HCT116 (cell line): ENCODE data around the gene SEL1L2. TPM values are rescaled to one million over a fixed set of nuclear protein-coding genes. Genes with fewer than 3 reads are reported as not detected.

Source experiments
- ATAC-seq: fragments of 200-7000 bp; cut with Tn5 transposase; 2 replicates; pipeline ENCODE4 v1.9.1; 2020; ENCODE audit warnings: mild to moderate bottlenecking, moderate library complexity
- BruUV-seq: library from RNA; stranded (reverse); fragments of 400-500 nt; replicated peaks from 2 replicates; lab custom pipeline; 2021; lab: Mats Ljungman, UMichigan
- CTCF ChIA-PET: fragments of 300-600 bp; sonication (Branson Sonifier 250); formaldehyde crosslinking; loops from one replicate; lab custom pipeline; 2021; ENCODE audit warnings: antibody characterized with exemption; lab: Charles Lee
- POLR2A ChIA-PET: fragments of 300-600, 350-600 bp; sonication (Branson Sonifier 250); formaldehyde crosslinking; loops from one replicate; lab custom pipeline; 2021; ENCODE audit warnings: antibody characterized with exemption; lab: Charles Lee
- RAD21 ChIA-PET, 2 experiments: fragments of 300-600 bp; sonication (Branson Sonifier 250); formaldehyde crosslinking; loops; one replicate each; lab custom pipeline; 2023; ENCODE audit warnings: low total read pairs in 2 of 2; ENCODE audit not compliant: uncharacterized antibody in 2 of 2, unreplicated experiment in 2 of 2, low non-redundant PET in 1 of 2; lab: Charles Lee
- DNase-seq: peaks from one replicate; pipeline ENCODE4 v3.0.0-alpha.2; 2010; ENCODE audit warnings: low read depth, low spot score
- H2AFZ ChIP-seq: fragments of 200-600 bp; shearing (Covaris generic), sonication (generic); 2 replicates; pipeline ENCODE4 v1.6.1; 2017; ENCODE audit warnings: low read depth, mixed run types, mixed read lengths, antibody characterized with exemption, low read length; ENCODE audit not compliant: poor library complexity, severe bottlenecking
- H3K27ac ChIP-seq: 2 replicates; pipeline ENCODE4 v1.5.1; 2012; ENCODE audit warnings: low read depth, low read length
- H3K27me3 ChIP-seq: fragments of 200-600 bp; sonication (generic); 2 replicates; pipeline ENCODE4 v1.6.1; 2016; ENCODE audit warnings: mixed run types, low read length, mixed read lengths; ENCODE audit not compliant: insufficient read depth
- H3K36me3 ChIP-seq, 2 experiments: fragments of 200-500 bp in 1 of 2; fragments of 200-600 bp in 1 of 2; sonication (Bioruptor generic) in 1 of 2; sonication (generic) in 1 of 2; 2 replicates each; pipeline versions ENCODE4 v1.5.1 to v1.6.1; 2014 to 2016; ENCODE audit warnings: low read length in 2 of 2, inconsistent platforms in 1 of 2, mixed read lengths in 1 of 2, mixed run types in 1 of 2; ENCODE audit not compliant: insufficient read depth in 2 of 2, control insufficient read depth in 1 of 2
- H3K4me1 ChIP-seq, 2 experiments: fragments of 200-600 bp in 1 of 2; sonication (generic) in 1 of 2; 2 replicates each; pipeline versions ENCODE4 v1.5.1 to v1.6.1; 2012 to 2017; ENCODE audit warnings: low read length in 2 of 2, inconsistent platforms in 1 of 2, mild to moderate bottlenecking in 1 of 2, mixed read lengths in 1 of 2, mixed run types in 1 of 2, moderate library complexity in 1 of 2; ENCODE audit not compliant: insufficient read depth in 2 of 2, control insufficient read depth in 1 of 2
- H3K4me2 ChIP-seq: fragments of 200-600 bp; sonication (generic); 2 replicates; pipeline ENCODE4 v1.6.1; 2017; ENCODE audit warnings: mixed run types, low read length, mixed read lengths
- H3K4me3 ChIP-seq, 2 experiments: fragments of 200-600 bp in 1 of 2; sonication (generic) in 1 of 2; replicated peaks in 1 of 2; 2 replicates each; pipeline ENCODE4 v1.5.1; 2011 to 2016; ENCODE audit warnings: low read length in 2 of 2, control low read depth in 1 of 2, low read depth in 1 of 2, mild to moderate bottlenecking in 1 of 2, mixed read lengths in 1 of 2, mixed run types in 1 of 2
- H3K79me2 ChIP-seq: fragments of 200-600 bp; sonication (generic); 2 replicates; pipeline ENCODE4 v1.6.1; 2017; ENCODE audit warnings: mild to moderate bottlenecking, mixed run types, low read length, moderate library complexity, mixed read lengths; ENCODE audit not compliant: insufficient read depth
- H3K9ac ChIP-seq: fragments of 200-600 bp; sonication (generic); 2 replicates; pipeline ENCODE4 v1.6.1; 2016; ENCODE audit warnings: low read length, mixed read lengths
- H3K9me2 ChIP-seq: fragments of 200-600 bp; sonication (generic), shearing (Covaris generic); 2 replicates; pipeline ENCODE4 v1.6.1; 2017; ENCODE audit warnings: mixed run types, mild to moderate bottlenecking, moderate library complexity; ENCODE audit not compliant: insufficient read depth
- H3K9me3 ChIP-seq, 2 experiments: fragments of 200-500 bp in 1 of 2; fragments of 200-600 bp in 1 of 2; sonication (Bioruptor generic) in 1 of 2; sonication (generic) in 1 of 2; 2 replicates each; pipeline ENCODE4 v1.6.1; 2014 to 2017; ENCODE audit warnings: low read length in 2 of 2, mixed read lengths in 2 of 2, inconsistent platforms in 1 of 2, low read depth in 1 of 2, mild to moderate bottlenecking in 1 of 2, mixed run types in 1 of 2, moderate library complexity in 1 of 2; ENCODE audit not compliant: control insufficient read depth in 1 of 2, insufficient read depth in 1 of 2
- H4K20me1 ChIP-seq: fragments of 200-600 bp; sonication (generic), shearing (Covaris generic); 2 replicates; pipeline ENCODE4 v1.6.1; 2017; ENCODE audit warnings: mixed run types, mild to moderate bottlenecking, moderate library complexity; ENCODE audit not compliant: insufficient read depth
- CEBPB ChIP-seq: IDR thresholded peaks from 2 replicates; pipeline ENCODE4 v1.6.1; 2012; ENCODE audit warnings: low read depth
- EGR1 ChIP-seq: IDR thresholded peaks from 2 replicates; pipeline ENCODE4 v1.6.1; 2012; ENCODE audit warnings: low read depth
- ELF1 ChIP-seq: IDR thresholded peaks from 2 replicates; pipeline ENCODE4 v1.6.1; 2012; ENCODE audit warnings: low read depth, borderline replicate concordance
- EZH2 ChIP-seq: fragments of 200-600 bp; sonication (generic); IDR thresholded peaks from 2 replicates; pipeline ENCODE4 v1.6.1; 2017; ENCODE audit warnings: antibody characterized with exemption, mixed run types
- EZH2phosphoT487 ChIP-seq: fragments of 200-600 bp; IDR thresholded peaks from 2 replicates; pipeline ENCODE4 v1.6.1; 2018; ENCODE audit warnings: antibody characterized with exemption, borderline replicate concordance
- FOSL1 ChIP-seq: IDR thresholded peaks from 2 replicates; pipeline ENCODE4 v1.6.1; 2012; ENCODE audit warnings: low read depth
- JUND ChIP-seq: IDR thresholded peaks from 2 replicates; pipeline ENCODE4 v1.6.1; 2012
- POLR2A ChIP-seq: IDR thresholded peaks from 2 replicates; pipeline ENCODE4 v1.7.0; 2011; ENCODE audit warnings: borderline replicate concordance; ENCODE audit not compliant: insufficient read depth, insufficient read length; ENCODE audit errors: extremely low read depth
- POLR2AphosphoS5 ChIP-seq: IDR thresholded peaks from 2 replicates; pipeline ENCODE4 v1.6.1; 2011; ENCODE audit warnings: mild to moderate bottlenecking, low read depth, low read length, moderate library complexity
- RAD21 ChIP-seq: IDR thresholded peaks from 2 replicates; pipeline ENCODE4 v1.6.1; 2012; ENCODE audit warnings: low read depth, mild to moderate bottlenecking
- SIN3A ChIP-seq: IDR thresholded peaks from 2 replicates; pipeline ENCODE4 v1.6.1; 2012; ENCODE audit warnings: low read depth
- YY1 ChIP-seq: IDR thresholded peaks from 2 replicates; pipeline ENCODE4 v1.6.1; 2011; ENCODE audit warnings: low read length, low read depth, moderate library complexity, mild to moderate bottlenecking; ENCODE audit not compliant: insufficient replicate concordance; ENCODE audit errors: extremely low read depth
- ZNF274 ChIP-seq: fragments of 200-500 bp; sonication (Bioruptor generic); IDR thresholded peaks from 2 replicates; pipeline ENCODE4 v1.6.1; 2014; ENCODE audit warnings: mild to moderate bottlenecking, low read depth, low read length, inconsistent platforms
- intact Hi-C: fragments of 100-400 bp; cut with micrococcal nuclease; formaldehyde crosslinking; loops from 2 replicates; pipeline ENCODE4 v1.10.0; 2022
- total RNA-seq: library from RNA; stranded (reverse); gene quantifications from one replicate; pipeline ENCODE4 v1.2.1, GENCODE V29; 2021; ENCODE audit not compliant: unreplicated experiment
- TF ChIP-seq, protein P1 (sequence below): IDR thresholded peaks from 2 replicates; pipeline ENCODE4 v1.6.1; 2012; ENCODE audit warnings: low read depth
- TF ChIP-seq, protein P2 (sequence below): IDR thresholded peaks from 2 replicates; pipeline ENCODE4 v1.6.1; 2012
- TF ChIP-seq, protein P3 (sequence below), 3 experiments: fragments of 200-600 bp in 1 of 3; sonication (generic) in 1 of 3; IDR thresholded peaks in 2 of 3; conservative IDR thresholded peaks in 1 of 3; 2 replicates each; pipeline ENCODE4 v1.5.1; 2012 to 2017; ENCODE audit warnings: low read depth in 2 of 3, low read length in 2 of 3, antibody characterized with exemption in 1 of 3, borderline replicate concordance in 1 of 3, control low read depth in 1 of 3, mild to moderate bottlenecking in 1 of 3, mixed read lengths in 1 of 3, mixed run types in 1 of 3, moderate library complexity in 1 of 3; ENCODE audit not compliant: insufficient read depth in 1 of 3
- TF ChIP-seq, protein P4 (sequence below): IDR thresholded peaks from 2 replicates; pipeline ENCODE4 v1.6.1; 2012

Gene SEL1L2
- total RNA-seq, 1 experiment from 2014 or later, result not detected

DNA sequence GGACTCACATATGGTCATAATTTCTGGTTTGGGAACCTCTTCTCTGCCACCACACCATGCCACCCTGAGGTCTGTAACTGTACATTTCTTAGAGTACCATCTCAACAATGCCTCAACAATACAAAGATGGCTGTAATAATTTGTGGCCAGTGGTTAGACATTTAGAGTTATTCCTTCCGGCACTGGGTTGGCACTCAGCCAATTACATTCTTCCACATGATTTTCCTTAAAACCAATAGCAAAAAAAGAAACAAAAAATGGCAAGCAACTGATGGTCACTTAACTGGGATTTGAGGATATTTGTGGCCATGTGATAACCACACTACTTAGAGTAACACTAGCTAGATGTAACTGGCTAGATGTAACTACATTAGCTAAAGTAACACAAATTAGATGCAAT is 79.9 kb downstream of the SEL1L2 start:
- DNase-seq (no peak), ATAC-seq (no peak)
- RAD21 ChIA-PET, result no interaction called here
- H3K27me3 ChIP-seq, result no peaks in the 10 kb centered on the region
- no peaks in the 10 kb centered on the region for H3K9me3 ChIP-seq
- no peak for TF ChIP-seq CEBPB
- TF ChIP-seq, protein P1, sequence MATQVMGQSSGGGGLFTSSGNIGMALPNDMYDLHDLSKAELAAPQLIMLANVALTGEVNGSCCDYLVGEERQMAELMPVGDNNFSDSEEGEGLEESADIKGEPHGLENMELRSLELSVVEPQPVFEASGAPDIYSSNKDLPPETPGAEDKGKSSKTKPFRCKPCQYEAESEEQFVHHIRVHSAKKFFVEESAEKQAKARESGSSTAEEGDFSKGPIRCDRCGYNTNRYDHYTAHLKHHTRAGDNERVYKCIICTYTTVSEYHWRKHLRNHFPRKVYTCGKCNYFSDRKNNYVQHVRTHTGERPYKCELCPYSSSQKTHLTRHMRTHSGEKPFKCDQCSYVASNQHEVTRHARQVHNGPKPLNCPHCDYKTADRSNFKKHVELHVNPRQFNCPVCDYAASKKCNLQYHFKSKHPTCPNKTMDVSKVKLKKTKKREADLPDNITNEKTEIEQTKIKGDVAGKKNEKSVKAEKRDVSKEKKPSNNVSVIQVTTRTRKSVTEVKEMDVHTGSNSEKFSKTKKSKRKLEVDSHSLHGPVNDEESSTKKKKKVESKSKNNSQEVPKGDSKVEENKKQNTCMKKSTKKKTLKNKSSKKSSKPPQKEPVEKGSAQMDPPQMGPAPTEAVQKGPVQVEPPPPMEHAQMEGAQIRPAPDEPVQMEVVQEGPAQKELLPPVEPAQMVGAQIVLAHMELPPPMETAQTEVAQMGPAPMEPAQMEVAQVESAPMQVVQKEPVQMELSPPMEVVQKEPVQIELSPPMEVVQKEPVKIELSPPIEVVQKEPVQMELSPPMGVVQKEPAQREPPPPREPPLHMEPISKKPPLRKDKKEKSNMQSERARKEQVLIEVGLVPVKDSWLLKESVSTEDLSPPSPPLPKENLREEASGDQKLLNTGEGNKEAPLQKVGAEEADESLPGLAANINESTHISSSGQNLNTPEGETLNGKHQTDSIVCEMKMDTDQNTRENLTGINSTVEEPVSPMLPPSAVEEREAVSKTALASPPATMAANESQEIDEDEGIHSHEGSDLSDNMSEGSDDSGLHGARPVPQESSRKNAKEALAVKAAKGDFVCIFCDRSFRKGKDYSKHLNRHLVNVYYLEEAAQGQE, result no peak
- no peak for TF ChIP-seq JUND
- TF ChIP-seq POLR2A, result no peak
- TF ChIP-seq, protein P2, sequence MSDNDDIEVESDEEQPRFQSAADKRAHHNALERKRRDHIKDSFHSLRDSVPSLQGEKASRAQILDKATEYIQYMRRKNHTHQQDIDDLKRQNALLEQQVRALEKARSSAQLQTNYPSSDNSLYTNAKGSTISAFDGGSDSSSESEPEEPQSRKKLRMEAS, result no peak
- TF ChIP-seq ZNF274, result no peak
- no peak for TF ChIP-seq ELF1
- no peak for TF ChIP-seq EZH2phosphoT487
- no peak for TF ChIP-seq POLR2AphosphoS5
- no peak for TF ChIP-seq EGR1
- TF ChIP-seq SIN3A, result no peak
- no peak for TF ChIP-seq YY1
- no peak for TF ChIP-seq EZH2
- no peak for TF ChIP-seq FOSL1
- TF ChIP-seq RAD21, result no peak
- TF ChIP-seq, protein P3, sequence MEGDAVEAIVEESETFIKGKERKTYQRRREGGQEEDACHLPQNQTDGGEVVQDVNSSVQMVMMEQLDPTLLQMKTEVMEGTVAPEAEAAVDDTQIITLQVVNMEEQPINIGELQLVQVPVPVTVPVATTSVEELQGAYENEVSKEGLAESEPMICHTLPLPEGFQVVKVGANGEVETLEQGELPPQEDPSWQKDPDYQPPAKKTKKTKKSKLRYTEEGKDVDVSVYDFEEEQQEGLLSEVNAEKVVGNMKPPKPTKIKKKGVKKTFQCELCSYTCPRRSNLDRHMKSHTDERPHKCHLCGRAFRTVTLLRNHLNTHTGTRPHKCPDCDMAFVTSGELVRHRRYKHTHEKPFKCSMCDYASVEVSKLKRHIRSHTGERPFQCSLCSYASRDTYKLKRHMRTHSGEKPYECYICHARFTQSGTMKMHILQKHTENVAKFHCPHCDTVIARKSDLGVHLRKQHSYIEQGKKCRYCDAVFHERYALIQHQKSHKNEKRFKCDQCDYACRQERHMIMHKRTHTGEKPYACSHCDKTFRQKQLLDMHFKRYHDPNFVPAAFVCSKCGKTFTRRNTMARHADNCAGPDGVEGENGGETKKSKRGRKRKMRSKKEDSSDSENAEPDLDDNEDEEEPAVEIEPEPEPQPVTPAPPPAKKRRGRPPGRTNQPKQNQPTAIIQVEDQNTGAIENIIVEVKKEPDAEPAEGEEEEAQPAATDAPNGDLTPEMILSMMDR (IDR thresholded peaks at IDR 0.05 in 2 of 3, conservative IDR thresholded peaks at IDR 0.05 in 1 of 3; ENCODE audit: borderline replicate concordance in 1 of 3, insufficient read depth in 1 of 3, low read depth in 2 of 3, low read length in 2 of 3), result no peak
- TF ChIP-seq, protein P4, sequence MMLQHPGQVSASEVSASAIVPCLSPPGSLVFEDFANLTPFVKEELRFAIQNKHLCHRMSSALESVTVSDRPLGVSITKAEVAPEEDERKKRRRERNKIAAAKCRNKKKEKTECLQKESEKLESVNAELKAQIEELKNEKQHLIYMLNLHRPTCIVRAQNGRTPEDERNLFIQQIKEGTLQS, result no peak
- H3K4me3 ChIP-seq, result no peak overlapping the region
- H3K9ac ChIP-seq, result no peak overlapping the region
- H3K4me1 ChIP-seq, result no peaks in the 10 kb centered on the region
- no peaks in the 10 kb centered on the region for H3K79me2 ChIP-seq
- no peaks in the 10 kb centered on the region for H4K20me1 ChIP-seq
- BruUV-seq, result no TSS peak
- no peak overlapping the region for H3K4me2 ChIP-seq
- intact Hi-C loops, result no loop called here
- H3K9me2 ChIP-seq, result no peaks in the 10 kb centered on the region
- POLR2A ChIA-PET, result no interaction called here
- CTCF ChIA-PET, result no interaction called here
- H3K27ac ChIP-seq, result no peak overlapping the region
- H3K36me3 ChIP-seq, result no peaks in the 10 kb centered on the region
- no peak overlapping the region for H2AFZ ChIP-seq
